Panc1 (cell line): Measurements from ENCODE around the gene MCEE. TPM values are rescaled to one million over a fixed set of nuclear protein-coding genes. Genes with fewer than 3 reads are reported as not detected.

Source experiments
- ATAC-seq: fragments of 200-7000 bp; cut with Tn5 transposase; 2 replicates; pipeline ENCODE4 v1.9.1; 2020; ENCODE audit warnings: mild to moderate bottlenecking, moderate library complexity
- BruUV-seq: library from RNA; stranded (reverse); fragments of 400-500 nt; replicated peaks from 2 replicates; lab custom pipeline; 2021; lab: Mats Ljungman, UMichigan
- CTCF ChIA-PET: fragments of 300-600 bp; sonication (Branson Sonifier 250); formaldehyde crosslinking; loops from one replicate; lab custom pipeline; 2022; ENCODE audit warnings: antibody characterized with exemption; lab: Charles Lee
- POLR2A ChIA-PET: fragments of 300-600 bp; sonication (Branson Sonifier 250); formaldehyde crosslinking; loops from one replicate; lab custom pipeline; 2022; ENCODE audit warnings: antibody characterized with exemption; lab: Charles Lee
- DNase-seq: peaks from one replicate; pipeline ENCODE4 v3.0.0-alpha.2; 2010; ENCODE audit warnings: low read depth, low spot score
- H3K27ac ChIP-seq: 2 replicates; pipeline ENCODE4 v1.5.1; 2011; ENCODE audit warnings: mild to moderate bottlenecking, low read length, inconsistent platforms
- H3K27me3 ChIP-seq: fragments of 200-500 bp; sonication (Bioruptor generic); 2 replicates; pipeline ENCODE4 v1.6.0; 2014; ENCODE audit warnings: low read length, inconsistent platforms; ENCODE audit not compliant: control insufficient read depth, insufficient read depth
- H3K36me3 ChIP-seq: fragments of 200-500 bp; sonication (Bioruptor generic); 2 replicates; pipeline ENCODE4 v1.5.1; 2014; ENCODE audit warnings: inconsistent platforms, mild to moderate bottlenecking, low read length, moderate library complexity; ENCODE audit not compliant: control insufficient read depth, insufficient read depth
- H3K4me1 ChIP-seq: 2 replicates; pipeline ENCODE4 v1.5.1; 2011; ENCODE audit warnings: inconsistent platforms, mild to moderate bottlenecking, low read length, moderate library complexity; ENCODE audit not compliant: control insufficient read depth, insufficient read depth
- H3K4me3 ChIP-seq, 2 experiments: 2 replicates each; pipeline ENCODE4 v1.5.1; 2011 to 2012; ENCODE audit warnings: low read depth in 2 of 2, low read length in 2 of 2, mild to moderate bottlenecking in 2 of 2, inconsistent platforms in 1 of 2, moderate library complexity in 1 of 2
- H3K9me3 ChIP-seq: fragments of 200-500 bp; sonication (Bioruptor generic); 2 replicates; pipeline ENCODE4 v1.5.1; 2014; ENCODE audit warnings: low read depth, mild to moderate bottlenecking, inconsistent platforms, low read length, moderate library complexity; ENCODE audit not compliant: control insufficient read depth, insufficient read depth
- POLR2AphosphoS5 ChIP-seq: IDR thresholded peaks from 2 replicates; pipeline ENCODE4 v1.6.1; 2012; ENCODE audit warnings: mild to moderate bottlenecking, low read depth, low read length, moderate library complexity
- SIN3A ChIP-seq: IDR thresholded peaks from 2 replicates; pipeline ENCODE4 v1.6.1; 2012; ENCODE audit warnings: low read depth, mild to moderate bottlenecking, low read length, moderate library complexity, borderline replicate concordance; ENCODE audit not compliant: insufficient read depth
- TCF7L2 ChIP-seq: IDR thresholded peaks from 2 replicates; pipeline ENCODE4 v1.6.1; 2011; ENCODE audit warnings: mild to moderate bottlenecking, low read depth, low read length, inconsistent platforms
- in situ Hi-C: cut with HindIII; loops from 2 replicates; pipeline ENCODE4 v1.10.0; 2016; ENCODE audit warnings: low sequenced_read_pairs, low pct_unique_long_range_greater_than_20kb
- intact Hi-C: fragments of 100-400 bp; cut with micrococcal nuclease; formaldehyde crosslinking; loops from one replicate; pipeline ENCODE4 v1.10.0; 2022; ENCODE audit not compliant: unreplicated experiment
- total RNA-seq: library from RNA; stranded (reverse); gene quantifications from one replicate; pipeline ENCODE4 v1.2.1, GENCODE V29; 2021; ENCODE audit not compliant: unreplicated experiment
- TF ChIP-seq, protein P1 (sequence below), 2 experiments: IDR thresholded peaks; 2 replicates each; pipeline ENCODE4 v1.6.1; 2011 to 2012; ENCODE audit warnings: low read depth in 2 of 2, control low read depth in 1 of 2, low read length in 1 of 2, mild to moderate bottlenecking in 1 of 2, moderate library complexity in 1 of 2; ENCODE audit not compliant: insufficient read depth in 1 of 2
- TF ChIP-seq, protein P2 (sequence below): fragments of 450-650 bp; IDR thresholded peaks from 2 replicates; pipeline ENCODE4 v1.5.1; 2017; ENCODE audit warnings: mild to moderate bottlenecking

The MCEE gene
- total RNA-seq, 1 experiment from 2014 or later: 4.8 TPM

DNA sequence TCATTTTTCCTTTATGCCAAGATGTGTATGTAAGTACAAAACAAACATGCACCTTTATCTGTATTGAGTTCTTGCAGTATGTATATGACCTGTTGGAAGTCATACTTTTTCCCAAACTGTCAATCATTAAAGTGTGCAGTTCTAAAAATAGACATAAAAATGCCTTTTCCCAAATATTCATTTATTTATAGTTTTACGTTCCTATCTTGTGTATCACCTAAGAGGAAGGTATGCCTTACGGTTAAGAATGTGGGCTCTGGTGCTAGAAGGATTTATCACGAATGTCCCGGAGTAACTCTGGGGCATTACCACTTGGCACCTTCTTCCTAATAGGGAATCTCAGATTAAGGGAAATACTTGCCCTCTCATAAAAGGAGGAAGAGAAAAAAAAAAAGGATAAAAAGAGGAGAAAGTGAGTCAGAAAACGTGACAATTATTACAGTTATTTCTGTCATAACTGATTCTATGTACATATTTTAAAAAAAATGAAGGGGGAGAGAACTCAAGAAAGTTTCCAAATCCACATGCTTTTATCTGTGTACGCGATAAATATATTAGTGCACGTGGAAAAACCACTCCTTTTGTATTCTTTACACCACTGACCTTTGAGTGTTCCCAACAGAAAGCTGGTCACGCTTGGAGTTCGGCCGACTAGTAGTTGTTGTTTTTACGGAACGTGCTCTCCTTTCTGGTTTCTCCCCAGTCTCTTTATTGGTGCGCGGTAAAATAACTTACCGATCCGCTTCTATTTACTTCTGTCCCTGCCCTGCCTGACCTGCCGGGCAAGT is 721 bp downstream of the MCEE start:
- POLR2A ChIA-PET: interaction anchor here (0.7 kb wide), 1 partner anchor 49 kb away, joined by 3 read pairs; no protein-coding TSS in a partner anchor
- TSS peak; percentile 79 for BruUV-seq

DNA sequence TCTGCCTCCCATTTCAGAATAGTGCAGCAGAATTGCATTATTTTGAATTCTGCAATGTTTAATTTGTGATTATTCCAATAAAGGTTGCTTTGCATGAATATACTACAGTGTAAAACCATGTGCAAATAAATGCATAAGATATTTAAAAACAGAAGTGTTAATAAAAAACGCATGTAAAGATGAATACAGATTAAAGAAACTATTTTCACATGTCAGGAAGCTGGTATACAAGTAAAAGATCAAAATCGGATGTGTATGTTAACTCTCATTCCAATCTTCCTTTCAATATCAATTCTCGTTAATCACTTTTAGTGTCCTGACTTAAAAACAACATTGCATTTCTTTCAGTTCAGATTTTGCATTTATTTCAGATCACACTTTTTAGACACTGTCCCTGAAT is 3.1 kb downstream of the MCEE start:
- no TSS peak for BruUV-seq
- ChIA-PET CTCF (no interaction called here), POLR2A (interaction anchor here (0.7 kb wide), 1 partner anchor 677 kb away, joined by 19 read pairs; no protein-coding TSS in a partner anchor)

More for the DNA sequence above, 721 bp downstream of the MCEE start:
- intact Hi-C loops (no loop called here), in situ Hi-C loops (no loop called here)
- Histone ChIP-seq H3K36me3 (peaks cover 23% of the 10 kb centered on the region), H3K27ac (peak overlapping the region; percentile 91), H3K9me3 (no peaks in the 10 kb centered on the region), H3K4me3 (peak overlapping the region; percentile 98 to 99), H3K4me1 (peaks cover 10% of the 10 kb centered on the region), H3K27me3 (no peaks in the 10 kb centered on the region)
- no peak for DNase-seq
- TF ChIP-seq SIN3A (0 out of 2 replicates have a peak, but pooled peaks have one; percentile 54), POLR2AphosphoS5 (no peak)
- CTCF ChIA-PET: interaction anchor here (0.7 kb wide), 2 partner anchors 544 to 1006 kb away, joined by 3 read pairs; no protein-coding TSS in a partner anchor
- ATAC-seq: no peak

More for the DNA sequence above, 3.1 kb downstream of the MCEE start:
- DNase-seq (no peak), ATAC-seq (no peak)
- H3K4me1 ChIP-seq: peaks cover 6% of the 10 kb centered on the region
- H3K9me3 ChIP-seq: no peaks in the 10 kb centered on the region
- in situ Hi-C loops: no loop called here
- peaks cover 7% of the 10 kb centered on the region; the same call in 1 of the 2 replicates for H3K36me3 ChIP-seq
- intact Hi-C loops: no loop called here
- no peak overlapping the region for H3K27ac ChIP-seq
- no peak overlapping the region for H3K4me3 ChIP-seq
- no peaks in the 10 kb centered on the region for H3K27me3 ChIP-seq
- TF ChIP-seq POLR2AphosphoS5 (no peak), SIN3A (no peak), TCF7L2 (no peak)
- TF ChIP-seq, protein P1, sequence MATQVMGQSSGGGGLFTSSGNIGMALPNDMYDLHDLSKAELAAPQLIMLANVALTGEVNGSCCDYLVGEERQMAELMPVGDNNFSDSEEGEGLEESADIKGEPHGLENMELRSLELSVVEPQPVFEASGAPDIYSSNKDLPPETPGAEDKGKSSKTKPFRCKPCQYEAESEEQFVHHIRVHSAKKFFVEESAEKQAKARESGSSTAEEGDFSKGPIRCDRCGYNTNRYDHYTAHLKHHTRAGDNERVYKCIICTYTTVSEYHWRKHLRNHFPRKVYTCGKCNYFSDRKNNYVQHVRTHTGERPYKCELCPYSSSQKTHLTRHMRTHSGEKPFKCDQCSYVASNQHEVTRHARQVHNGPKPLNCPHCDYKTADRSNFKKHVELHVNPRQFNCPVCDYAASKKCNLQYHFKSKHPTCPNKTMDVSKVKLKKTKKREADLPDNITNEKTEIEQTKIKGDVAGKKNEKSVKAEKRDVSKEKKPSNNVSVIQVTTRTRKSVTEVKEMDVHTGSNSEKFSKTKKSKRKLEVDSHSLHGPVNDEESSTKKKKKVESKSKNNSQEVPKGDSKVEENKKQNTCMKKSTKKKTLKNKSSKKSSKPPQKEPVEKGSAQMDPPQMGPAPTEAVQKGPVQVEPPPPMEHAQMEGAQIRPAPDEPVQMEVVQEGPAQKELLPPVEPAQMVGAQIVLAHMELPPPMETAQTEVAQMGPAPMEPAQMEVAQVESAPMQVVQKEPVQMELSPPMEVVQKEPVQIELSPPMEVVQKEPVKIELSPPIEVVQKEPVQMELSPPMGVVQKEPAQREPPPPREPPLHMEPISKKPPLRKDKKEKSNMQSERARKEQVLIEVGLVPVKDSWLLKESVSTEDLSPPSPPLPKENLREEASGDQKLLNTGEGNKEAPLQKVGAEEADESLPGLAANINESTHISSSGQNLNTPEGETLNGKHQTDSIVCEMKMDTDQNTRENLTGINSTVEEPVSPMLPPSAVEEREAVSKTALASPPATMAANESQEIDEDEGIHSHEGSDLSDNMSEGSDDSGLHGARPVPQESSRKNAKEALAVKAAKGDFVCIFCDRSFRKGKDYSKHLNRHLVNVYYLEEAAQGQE (IDR thresholded peaks at IDR 0.05; ENCODE audit: insufficient read depth in 1 of 2, low read depth in 2 of 2, low read length in 1 of 2): no peak
- TF ChIP-seq, protein P2, sequence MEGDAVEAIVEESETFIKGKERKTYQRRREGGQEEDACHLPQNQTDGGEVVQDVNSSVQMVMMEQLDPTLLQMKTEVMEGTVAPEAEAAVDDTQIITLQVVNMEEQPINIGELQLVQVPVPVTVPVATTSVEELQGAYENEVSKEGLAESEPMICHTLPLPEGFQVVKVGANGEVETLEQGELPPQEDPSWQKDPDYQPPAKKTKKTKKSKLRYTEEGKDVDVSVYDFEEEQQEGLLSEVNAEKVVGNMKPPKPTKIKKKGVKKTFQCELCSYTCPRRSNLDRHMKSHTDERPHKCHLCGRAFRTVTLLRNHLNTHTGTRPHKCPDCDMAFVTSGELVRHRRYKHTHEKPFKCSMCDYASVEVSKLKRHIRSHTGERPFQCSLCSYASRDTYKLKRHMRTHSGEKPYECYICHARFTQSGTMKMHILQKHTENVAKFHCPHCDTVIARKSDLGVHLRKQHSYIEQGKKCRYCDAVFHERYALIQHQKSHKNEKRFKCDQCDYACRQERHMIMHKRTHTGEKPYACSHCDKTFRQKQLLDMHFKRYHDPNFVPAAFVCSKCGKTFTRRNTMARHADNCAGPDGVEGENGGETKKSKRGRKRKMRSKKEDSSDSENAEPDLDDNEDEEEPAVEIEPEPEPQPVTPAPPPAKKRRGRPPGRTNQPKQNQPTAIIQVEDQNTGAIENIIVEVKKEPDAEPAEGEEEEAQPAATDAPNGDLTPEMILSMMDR: no peak
